ENCODE measurements around the gene PDE4B. TPM values are rescaled to one million over a fixed set of nuclear protein-coding genes. Genes with fewer than 3 reads are reported as not detected.

PDE4B gene
- total RNA-seq, 1 experiment from 2014 or later = not detected

GRCh38 chr1:65992165-65992821 lies 199.6 kb downstream of the PDE4B start:
- no peak for TF ChIP-seq CTCF (IDR thresholded peaks at IDR 0.05; ENCODE audit: insufficient read depth in 1 of 2, low read depth in 1 of 2, low read length in 1 of 2, severe bottlenecking in 1 of 2, unreplicated experiment in 1 of 2)
- H3K36me3 ChIP-seq (ENCODE audit: control insufficient read depth, insufficient read depth, low read length) = no peaks in the 10 kb centered on the region
- ChIA-PET CTCF (interaction anchor here (1.7 kb wide), 1 partner anchor 9 kb away, joined by 3 read pairs; no protein-coding TSS in a partner anchor), POLR2A (no interaction called here)
- BruUV-seq (replicated peaks) = no TSS peak
- no peaks in the 10 kb centered on the region for H3K27me3 Mint-ChIP-seq (ENCODE audit: insufficient read depth, unreplicated experiment)
- no peak overlapping the region for H3K4me3 Mint-ChIP-seq (ENCODE audit: unreplicated experiment)
- no peak overlapping the region for H3K4me3 ChIP-seq (ENCODE audit: low read depth, low read length)
- no peaks in the 10 kb centered on the region for H3K9me3 ChIP-seq
- intact Hi-C loops (cut with micrococcal nuclease; ENCODE audit: unreplicated experiment) = no loop called here
- H3K4me1 ChIP-seq = no peaks in the 10 kb centered on the region
- no peaks in the 10 kb centered on the region for H3K9me3 Mint-ChIP-seq (ENCODE audit: unreplicated experiment)
- no peaks in the 10 kb centered on the region for H3K36me3 Mint-ChIP-seq (ENCODE audit: insufficient read depth, unreplicated experiment)
- no peak for DNase-seq
- H3K4me1 Mint-ChIP-seq (ENCODE audit: low read depth, unreplicated experiment) = no peaks in the 10 kb centered on the region
- H3K27ac Mint-ChIP-seq (ENCODE audit: unreplicated experiment) = no peak overlapping the region
- no peaks in the 10 kb centered on the region for H3K27me3 ChIP-seq (replicated peaks; ENCODE audit: control insufficient read depth, insufficient read depth, low read length)

DNA sequence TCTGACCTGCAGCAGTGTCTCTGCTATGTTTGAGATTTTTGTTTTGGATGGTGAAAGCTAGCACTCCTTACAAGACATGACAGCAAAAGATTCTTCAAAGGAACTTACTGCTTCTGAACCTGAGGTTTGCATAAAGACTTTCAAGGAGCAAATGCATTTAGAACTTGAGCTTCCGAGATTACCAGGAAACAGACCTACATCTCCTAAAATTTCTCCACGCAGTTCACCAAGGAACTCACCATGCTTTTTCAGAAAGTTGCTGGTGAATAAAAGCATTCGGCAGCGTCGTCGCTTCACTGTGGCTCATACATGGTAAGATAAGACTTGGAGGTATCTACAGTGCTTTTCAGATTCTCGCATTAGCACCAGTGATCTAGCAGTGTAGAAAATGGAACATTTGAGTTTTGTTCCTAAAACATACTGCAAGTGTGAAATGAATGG lies 200.2 kb downstream of the PDE4B start:
- H3K4me1 ChIP-seq = no peaks in the 10 kb centered on the region
- no peak overlapping the region for H3K4me3 ChIP-seq (ENCODE audit: low read depth, low read length)
- no peaks in the 10 kb centered on the region for H3K36me3 Mint-ChIP-seq (ENCODE audit: insufficient read depth, unreplicated experiment)
- no peaks in the 10 kb centered on the region for H3K9me3 Mint-ChIP-seq (ENCODE audit: unreplicated experiment)
- no peaks in the 10 kb centered on the region for H3K36me3 ChIP-seq (ENCODE audit: control insufficient read depth, insufficient read depth, low read length)
- CTCF ChIA-PET = interaction anchor here (1.7 kb wide), 1 partner anchor 9 kb away, joined by 3 read pairs; no protein-coding TSS in a partner anchor
- POLR2A ChIA-PET = no interaction called here
- no peak overlapping the region for H3K4me3 Mint-ChIP-seq (ENCODE audit: unreplicated experiment)
- H3K27ac Mint-ChIP-seq (ENCODE audit: unreplicated experiment) = no peak overlapping the region
- H3K9me3 ChIP-seq = no peaks in the 10 kb centered on the region
- H3K27me3 Mint-ChIP-seq (ENCODE audit: insufficient read depth, unreplicated experiment) = no peaks in the 10 kb centered on the region
- BruUV-seq (replicated peaks) = no TSS peak
- TF ChIP-seq CTCF (IDR thresholded peaks at IDR 0.05; ENCODE audit: insufficient read depth in 1 of 2, low read depth in 1 of 2, low read length in 1 of 2, severe bottlenecking in 1 of 2, unreplicated experiment in 1 of 2) = no peak
- H3K4me1 Mint-ChIP-seq (ENCODE audit: low read depth, unreplicated experiment) = no peaks in the 10 kb centered on the region
- intact Hi-C loops (cut with micrococcal nuclease; ENCODE audit: unreplicated experiment) = no loop called here
- no peaks in the 10 kb centered on the region for H3K27me3 ChIP-seq (replicated peaks; ENCODE audit: control insufficient read depth, insufficient read depth, low read length)
- DNase-seq = no peak

DNA sequence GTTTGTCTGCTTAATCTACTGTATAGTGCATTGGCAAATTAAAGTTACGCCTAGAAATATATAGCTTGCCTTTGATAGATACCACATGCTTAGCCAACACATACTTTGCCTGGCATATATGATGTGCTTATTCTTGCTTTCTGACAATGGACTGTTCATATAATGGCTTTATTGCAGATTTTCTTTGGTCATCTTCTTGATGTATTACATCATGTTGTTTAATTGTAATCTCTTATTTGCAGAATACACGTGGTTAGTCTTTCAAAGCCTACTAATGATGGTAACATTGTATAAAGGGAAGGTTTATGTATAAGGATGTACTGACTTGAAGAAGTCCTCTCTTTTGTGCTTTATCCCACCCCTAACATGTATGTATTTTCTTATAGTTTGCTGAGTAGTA lies 201.5 kb downstream of the PDE4B start:
- intact Hi-C loops (cut with micrococcal nuclease; ENCODE audit: unreplicated experiment) = no loop called here
- no peak overlapping the region for H3K4me3 Mint-ChIP-seq (ENCODE audit: unreplicated experiment)
- CTCF ChIA-PET = no interaction called here

More for the DNA sequence above, 201.5 kb downstream of the PDE4B start:
- DNase-seq = no peak
- Mint-ChIP-seq H3K27me3 (ENCODE audit: insufficient read depth, unreplicated experiment) (peaks cover 2% of the 10 kb centered on the region), H3K4me1 (ENCODE audit: low read depth, unreplicated experiment) (no peaks in the 10 kb centered on the region), H3K9me3 (ENCODE audit: unreplicated experiment) (no peaks in the 10 kb centered on the region), H3K36me3 (ENCODE audit: insufficient read depth, unreplicated experiment) (no peaks in the 10 kb centered on the region), H3K27ac (ENCODE audit: unreplicated experiment) (no peak overlapping the region)
- no peaks in the 10 kb centered on the region for H3K36me3 ChIP-seq (ENCODE audit: control insufficient read depth, insufficient read depth, low read length)
- TF ChIP-seq CTCF (IDR thresholded peaks at IDR 0.05; ENCODE audit: insufficient read depth in 1 of 2, low read depth in 1 of 2, low read length in 1 of 2, severe bottlenecking in 1 of 2, unreplicated experiment in 1 of 2) = no peak
- POLR2A ChIA-PET = no interaction called here
- BruUV-seq (replicated peaks) = no TSS peak
- H3K4me3 ChIP-seq (ENCODE audit: low read depth, low read length) = no peak overlapping the region
- no peaks in the 10 kb centered on the region for H3K4me1 ChIP-seq
- no peaks in the 10 kb centered on the region for H3K27me3 ChIP-seq (replicated peaks; ENCODE audit: control insufficient read depth, insufficient read depth, low read length)
- no peaks in the 10 kb centered on the region for H3K9me3 ChIP-seq
